ENCODE measurements around the gene MAG. TPM values are rescaled to one million over a fixed set of nuclear protein-coding genes. Genes with fewer than 3 reads are reported as not detected.

Gene MAG
- total RNA-seq, 1 donor, result not detected

- no peak for DNase-seq (ENCODE audit: low read depth)
- H3K4me3 ChIP-seq (ENCODE audit: low read depth, low read length), result no peak overlapping the region
- no peak for TF ChIP-seq CTCF (IDR thresholded peaks at IDR 0.05; ENCODE audit: insufficient read depth, low read length)
These were observed 13.2 kb downstream of the MAG start for GRCh38 chr19:35305181-35305580.

- TF ChIP-seq CTCF (IDR thresholded peaks at IDR 0.05; ENCODE audit: insufficient read depth, low read length), result peak; percentile 9
- no peak overlapping the region for H3K4me3 ChIP-seq (ENCODE audit: low read depth, low read length)
- DNase-seq (ENCODE audit: low read depth), result no peak
These were observed 14.7 kb downstream of the MAG start for GRCh38 chr19:35306473-35307246.

- H3K4me3 ChIP-seq (ENCODE audit: low read depth, low read length), result no peak overlapping the region
- no peak for DNase-seq (ENCODE audit: low read depth)
- TF ChIP-seq CTCF (IDR thresholded peaks at IDR 0.05; ENCODE audit: insufficient read depth, low read length), result no peak
These were observed 16.0 kb downstream of the MAG start for GRCh38 chr19:35307931-35308330.

GRCh38 chr19:35308910-35309309, 16.9 kb downstream of the MAG start:
- TF ChIP-seq CTCF (IDR thresholded peaks at IDR 0.05; ENCODE audit: insufficient read depth, low read length), result no peak

GRCh38 chr19:35309481-35310279, 17.7 kb downstream of the MAG start:
- no peak overlapping the region for H3K4me3 ChIP-seq (ENCODE audit: low read depth, low read length)
- DNase-seq (ENCODE audit: low read depth), result peak; percentile 14
- TF ChIP-seq CTCF (IDR thresholded peaks at IDR 0.05; ENCODE audit: insufficient read depth, low read length), result no peak

More at GRCh38 chr19:35308910-35309309, 16.9 kb downstream of the MAG start:
- DNase-seq (ENCODE audit: low read depth), result no peak
- no peak overlapping the region for H3K4me3 ChIP-seq (ENCODE audit: low read depth, low read length)

GRCh38 chr19:35310331-35310730, 18.4 kb downstream of the MAG start:
- no peak for TF ChIP-seq CTCF (IDR thresholded peaks at IDR 0.05; ENCODE audit: insufficient read depth, low read length)
- DNase-seq (ENCODE audit: low read depth), result no peak
- H3K4me3 ChIP-seq (ENCODE audit: low read depth, low read length), result no peak overlapping the region
